Right hindlimb (tissue), 1 donor: Measurements from ENCODE around the gene MGA.

ENCODE experiments used
- DNase-seq: peaks from one replicate; pipeline ENCODE4 v3.0.0-alpha.2; 2018

The MGA gene

DNA sequence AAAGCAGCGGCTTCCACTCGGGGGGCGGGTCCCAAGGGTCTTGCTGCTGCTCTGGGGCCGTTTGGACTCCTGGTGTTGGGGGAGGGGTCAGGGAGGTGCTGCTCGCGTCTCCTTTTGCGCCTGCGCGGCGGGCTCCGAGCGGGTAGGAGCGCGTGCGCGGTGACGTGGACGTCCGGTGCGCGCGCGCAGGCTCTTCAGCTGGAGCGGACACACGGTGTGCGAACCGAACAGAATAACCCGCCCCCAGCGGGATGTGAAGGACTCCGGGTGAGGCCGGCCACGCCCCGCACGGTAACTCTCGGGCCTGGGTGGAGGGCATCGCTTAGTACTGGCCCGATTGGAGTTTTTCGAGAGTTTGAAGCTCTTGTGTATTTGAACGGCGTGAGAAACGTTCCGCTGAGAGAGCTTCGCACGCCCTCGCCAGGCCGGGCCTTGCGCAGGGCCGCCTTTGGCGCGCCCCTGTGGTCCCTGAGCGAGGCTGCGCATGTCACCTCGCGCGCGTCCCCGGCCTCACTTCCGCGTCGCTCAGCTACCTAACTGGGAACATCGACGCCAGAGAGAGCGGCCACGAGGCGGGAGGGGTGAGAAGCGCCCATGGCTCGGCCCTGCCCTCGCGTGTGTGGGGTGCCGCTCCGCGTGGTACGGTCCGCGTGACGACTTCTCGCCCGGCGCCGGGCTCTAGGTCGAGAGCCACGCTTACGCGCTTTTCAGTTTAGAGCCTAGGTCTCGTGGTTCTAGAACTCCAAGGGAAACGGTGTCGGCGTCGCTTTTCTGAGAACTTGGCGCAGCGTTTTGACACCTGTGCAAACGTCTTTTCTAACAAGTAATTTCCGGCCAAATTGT, at the start of gene MGA:
Gene MGA (plus strand): TSS at position 171 of the 843 bp plus-strand sequence.
- DNase-seq: peak; percentile 95

DNA sequence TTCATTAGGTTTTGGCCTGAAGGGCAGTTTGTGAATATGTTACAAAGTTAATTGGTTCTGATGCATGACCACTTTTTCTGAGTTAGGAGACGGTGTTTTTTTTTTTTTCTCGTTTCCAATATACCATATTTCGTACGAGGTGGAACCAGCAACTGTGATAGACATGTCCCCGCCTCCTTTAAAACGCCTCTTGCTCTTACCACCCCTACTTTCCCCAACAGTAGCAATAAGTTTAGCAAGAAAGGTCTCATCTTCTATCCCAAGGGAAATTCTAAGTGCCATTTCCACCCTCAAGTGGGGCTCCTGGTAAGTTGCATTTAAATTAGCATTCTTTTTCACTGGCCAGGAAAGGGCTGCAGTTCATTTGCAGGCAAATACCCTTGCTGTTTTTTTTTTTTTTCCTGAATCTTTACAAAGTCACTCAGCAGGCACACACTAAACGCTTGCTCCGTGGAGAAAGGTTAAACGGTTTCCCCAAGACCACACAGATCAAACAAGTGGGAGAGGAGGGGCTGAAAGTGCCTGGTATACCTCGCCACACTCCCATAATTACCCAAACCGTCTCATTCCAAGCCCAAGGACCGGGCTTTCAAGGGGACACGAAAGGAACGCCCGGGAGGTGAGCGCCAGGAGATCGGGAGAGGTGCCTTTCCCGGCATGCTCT, 39.5 kb upstream of the MGA start:
- no peak for DNase-seq

DNA sequence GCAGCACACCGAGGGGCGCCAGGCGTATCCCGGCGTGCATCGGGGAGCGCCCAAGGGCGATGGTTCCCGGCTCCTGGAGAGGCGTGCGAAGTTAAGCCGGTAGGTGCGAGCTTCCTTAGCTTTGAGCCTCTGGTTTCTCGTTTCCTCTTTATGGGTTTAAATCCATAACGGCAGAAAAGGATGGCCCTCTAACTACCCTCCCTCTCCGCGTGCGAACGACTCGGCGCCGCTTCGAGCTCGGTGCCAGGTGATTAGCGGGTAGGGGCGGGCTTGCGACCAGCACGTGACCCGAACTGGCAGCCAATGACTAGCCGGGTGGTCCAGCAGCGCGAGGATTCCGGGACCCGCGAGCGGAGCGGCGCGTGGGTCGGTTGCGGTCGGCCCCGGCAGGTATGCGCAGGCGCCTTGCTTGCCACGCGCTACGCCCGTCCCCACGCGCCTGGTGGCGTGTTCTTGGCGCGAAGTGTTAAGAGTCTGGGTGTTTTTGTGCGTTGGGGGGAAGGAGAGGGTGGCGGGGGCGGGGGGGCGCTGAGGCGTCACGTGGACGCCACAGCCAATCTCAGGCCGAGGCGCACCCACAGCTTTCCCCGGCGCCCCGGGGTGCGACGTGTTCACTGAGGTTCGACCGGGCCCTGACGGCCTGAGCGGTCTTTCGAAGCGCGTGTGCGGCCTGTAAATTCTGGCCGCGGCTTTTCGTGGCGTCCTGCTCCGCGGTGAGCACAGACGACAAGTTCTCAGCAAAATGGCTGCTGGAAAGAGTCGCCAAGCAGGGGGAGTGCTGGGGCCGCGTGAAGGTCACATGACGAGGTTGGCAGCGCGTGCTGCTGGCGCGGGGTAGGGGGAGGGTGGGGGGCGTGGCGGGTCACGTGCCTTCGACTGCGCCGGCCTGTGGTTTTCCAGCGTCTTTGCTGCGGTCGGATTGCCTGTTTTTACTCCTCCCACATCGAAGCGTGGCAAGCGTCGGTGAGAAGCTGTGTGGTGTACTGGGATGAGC, 38.7 kb upstream of the MGA start:
- DNase-seq: peak; percentile 95

DNA sequence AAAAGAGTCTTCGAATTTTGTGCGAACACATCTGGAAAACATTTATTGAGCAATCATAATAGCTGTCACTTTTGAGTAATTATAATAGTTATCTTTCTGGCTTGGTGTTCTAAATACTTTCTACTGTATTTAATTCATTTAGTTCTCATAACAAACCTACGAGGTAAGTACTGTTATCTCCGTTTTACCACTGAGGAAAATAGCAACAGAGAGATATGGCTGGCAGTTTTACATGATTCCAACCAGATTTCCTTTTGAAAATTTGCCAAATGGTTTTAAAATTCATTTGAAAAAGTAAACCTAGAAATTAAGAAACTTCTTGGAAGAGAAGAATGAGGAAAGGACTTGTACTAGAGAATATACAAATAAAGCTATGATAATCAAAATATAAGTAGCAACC, 37.3 kb upstream of the MGA start:
- DNase-seq: no peak

DNA sequence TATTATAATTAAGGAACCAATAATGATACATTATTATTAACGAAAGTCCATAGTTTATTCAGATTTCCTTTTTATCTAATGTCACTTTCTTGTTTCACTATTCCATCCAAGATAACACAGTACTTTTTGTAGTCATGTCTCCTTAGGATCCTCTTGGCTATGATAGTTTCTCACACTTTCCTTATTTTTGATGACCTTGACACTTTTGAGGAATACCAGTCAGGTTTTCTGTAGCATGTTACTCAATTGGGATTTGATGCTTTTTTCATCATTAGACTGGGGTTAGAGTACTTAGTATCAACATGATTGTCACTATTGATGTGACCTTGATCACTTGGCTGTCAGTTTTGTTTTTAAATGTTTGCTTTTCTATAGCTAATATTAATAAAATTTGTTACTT, 33.0 kb upstream of the MGA start:
- no peak for DNase-seq

DNA sequence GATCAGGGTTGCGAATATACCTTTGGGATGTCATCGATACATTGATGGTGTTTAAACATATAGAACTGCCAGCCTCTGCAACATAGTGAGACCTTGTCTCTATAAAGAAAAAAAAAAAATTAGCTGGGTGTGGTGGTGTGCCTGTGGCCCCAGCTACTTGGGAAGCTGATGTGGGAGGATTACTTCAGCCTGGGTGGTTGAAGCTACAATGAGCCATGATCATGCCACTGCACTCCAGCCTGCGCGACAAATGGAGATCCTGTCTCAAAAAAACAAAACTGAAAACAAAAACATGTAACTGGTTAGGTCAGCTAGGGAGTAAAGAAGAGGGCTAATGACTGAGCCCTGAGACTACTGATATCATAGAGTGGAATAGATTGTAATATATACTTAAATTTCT, 30.7 kb upstream of the MGA start:
- no peak for DNase-seq

DNA sequence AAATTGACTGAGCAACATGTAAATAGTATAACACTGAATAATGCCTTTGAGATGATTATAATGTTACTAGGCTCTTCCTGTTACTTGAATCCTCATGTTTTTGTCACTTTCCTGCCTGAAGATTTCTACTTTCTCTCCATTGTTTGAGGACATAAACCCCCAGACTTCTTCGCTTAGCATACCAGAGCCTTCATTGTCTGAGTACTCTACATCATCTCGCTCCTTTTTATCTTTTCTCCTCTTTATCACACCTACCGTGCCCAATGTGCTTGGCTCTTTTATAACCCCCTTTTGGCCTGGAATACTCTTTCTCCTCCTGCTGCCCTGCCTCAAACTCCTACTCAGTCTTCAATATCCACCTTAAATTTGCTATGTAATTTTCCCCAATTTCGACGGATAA, 30.3 kb upstream of the MGA start:
- no peak for DNase-seq

DNA sequence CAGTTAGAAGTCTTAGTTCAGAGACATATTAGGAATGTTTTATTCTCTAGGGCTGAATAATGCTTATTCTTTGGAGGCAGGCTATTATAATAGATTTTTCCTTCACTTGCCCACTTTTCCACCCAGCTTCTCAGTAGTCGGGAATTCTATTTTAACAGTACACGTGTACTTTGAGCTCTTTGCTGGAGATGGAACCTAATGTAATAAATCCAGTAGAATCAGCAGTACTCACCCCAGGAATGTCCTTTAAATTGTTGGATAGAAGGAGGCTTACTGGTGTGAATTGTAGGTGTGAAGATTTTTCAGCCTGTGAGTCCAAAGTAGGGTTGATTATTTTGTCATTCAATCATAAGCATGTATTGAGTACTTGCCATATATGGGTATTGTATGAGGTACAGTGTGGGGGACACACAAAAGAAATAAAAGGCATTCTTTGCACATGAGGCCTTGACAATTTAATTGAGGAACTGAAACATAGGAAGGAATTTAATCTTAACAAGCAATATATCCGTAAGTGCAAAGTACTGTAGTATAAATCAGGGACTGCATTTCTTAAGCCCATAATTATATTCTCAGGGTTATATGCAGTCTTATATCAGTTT, 29.5 kb upstream of the MGA start:
- DNase-seq: no peak

DNA sequence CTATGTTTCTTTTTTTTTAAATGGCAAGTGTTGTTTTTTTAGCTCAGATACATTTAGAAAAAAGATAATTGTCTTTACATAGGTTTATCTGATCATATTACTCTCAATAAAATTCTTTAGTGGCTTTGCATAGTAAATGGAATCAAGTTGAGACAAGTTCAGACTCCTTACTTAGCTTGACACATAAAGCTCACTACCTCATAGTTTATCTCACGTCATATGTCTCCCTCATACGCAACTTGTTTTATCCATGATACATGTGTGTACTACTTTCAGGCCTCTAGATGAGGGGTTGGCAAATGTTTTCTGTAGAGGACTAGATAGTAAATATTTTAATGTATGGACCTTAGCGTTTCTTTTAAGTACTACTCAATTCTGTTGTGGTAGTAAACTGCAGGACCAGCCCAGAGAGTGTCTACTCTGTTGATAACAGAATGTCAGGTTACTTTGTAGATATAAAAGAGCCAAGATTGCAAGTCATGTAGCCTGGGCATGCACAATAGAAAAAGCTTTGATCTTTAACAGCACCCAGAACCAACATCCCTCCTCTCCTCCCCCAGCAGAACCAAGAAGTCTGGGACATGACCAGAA, 28.2 kb upstream of the MGA start:
- no peak for DNase-seq

DNA sequence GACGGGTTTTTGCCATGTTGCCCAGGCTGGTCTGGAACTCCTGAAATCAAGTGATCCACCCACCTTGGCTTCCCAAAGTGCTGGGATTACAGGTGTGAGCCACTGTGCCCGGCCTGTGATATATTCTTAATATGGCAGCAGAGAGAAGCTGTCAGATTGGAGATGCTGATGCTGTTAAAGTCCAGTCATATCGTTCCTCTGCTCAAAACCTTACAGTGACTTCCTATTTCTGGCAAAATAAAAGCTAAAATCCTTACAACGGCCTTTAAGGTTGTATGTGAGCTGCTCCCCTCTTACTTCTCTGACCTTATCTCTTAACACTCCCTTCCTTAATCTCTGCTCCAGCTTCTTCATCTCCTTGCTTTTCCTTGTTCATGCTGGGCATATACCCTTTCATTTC, 26.6 kb upstream of the MGA start:
- no peak for DNase-seq

DNA sequence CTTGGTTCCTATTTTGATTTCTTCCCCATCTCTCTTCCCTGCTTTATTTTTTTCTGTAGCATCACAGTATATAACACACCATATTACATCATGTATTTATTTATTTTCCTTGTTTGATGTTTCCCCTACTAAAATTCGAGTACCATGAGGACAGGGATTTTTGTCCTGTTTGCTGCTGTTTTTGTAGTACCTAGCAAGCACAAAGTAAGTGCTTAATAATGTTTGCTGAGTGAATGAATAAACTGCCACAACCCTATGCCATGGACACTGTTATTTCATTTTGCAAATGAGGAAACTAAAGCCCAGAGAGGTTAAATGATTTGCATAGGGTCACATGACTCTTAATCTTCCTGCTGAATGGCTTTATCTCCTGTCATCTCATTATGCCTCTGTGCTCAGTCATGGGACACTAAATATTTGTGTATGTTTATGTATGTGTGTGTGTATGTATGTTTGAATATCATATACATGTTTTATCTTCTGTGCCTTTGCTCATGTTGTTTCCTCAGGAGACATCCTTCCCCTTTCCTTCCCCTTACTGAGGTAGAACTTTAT, 26.1 kb upstream of the MGA start:
- no peak for DNase-seq

DNA sequence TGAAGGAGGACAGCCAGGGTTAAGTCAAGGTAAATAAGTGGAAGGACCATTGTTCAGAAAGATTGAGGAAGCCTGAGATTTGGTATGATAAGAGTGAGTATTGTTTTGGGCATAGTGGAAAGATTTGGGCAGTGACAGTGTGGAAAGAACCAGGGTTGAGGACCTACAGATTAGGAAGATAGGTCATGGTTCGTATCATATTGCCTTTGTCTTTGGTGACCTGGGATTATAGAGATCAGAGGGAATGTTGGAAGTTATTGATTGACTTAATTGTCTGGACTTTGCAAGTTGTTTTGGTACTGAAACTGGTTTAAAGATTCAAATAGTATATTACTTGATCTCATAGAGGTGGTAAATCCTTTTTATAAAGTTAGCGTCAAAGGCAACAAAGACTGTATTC, 23.1 kb upstream of the MGA start:
- no peak for DNase-seq

DNA sequence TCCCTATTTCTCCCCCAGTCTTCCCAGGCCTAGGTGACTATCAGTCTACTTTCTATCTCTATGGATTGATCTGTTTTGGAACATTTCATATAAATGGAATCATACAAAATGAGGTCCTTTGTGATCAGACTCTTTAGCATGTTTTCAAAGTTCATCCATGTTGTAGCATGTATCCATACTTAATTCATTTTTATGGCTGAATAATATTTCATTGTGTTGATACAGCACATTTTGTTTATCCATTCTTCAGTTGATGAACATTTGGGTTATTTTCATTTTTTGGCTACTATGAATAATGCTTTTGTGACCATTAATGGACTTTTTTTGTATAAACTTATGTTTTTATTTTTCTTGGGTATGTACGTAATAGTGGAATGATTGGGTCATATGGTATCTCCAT, 19.2 kb upstream of the MGA start:
- no peak for DNase-seq

DNA sequence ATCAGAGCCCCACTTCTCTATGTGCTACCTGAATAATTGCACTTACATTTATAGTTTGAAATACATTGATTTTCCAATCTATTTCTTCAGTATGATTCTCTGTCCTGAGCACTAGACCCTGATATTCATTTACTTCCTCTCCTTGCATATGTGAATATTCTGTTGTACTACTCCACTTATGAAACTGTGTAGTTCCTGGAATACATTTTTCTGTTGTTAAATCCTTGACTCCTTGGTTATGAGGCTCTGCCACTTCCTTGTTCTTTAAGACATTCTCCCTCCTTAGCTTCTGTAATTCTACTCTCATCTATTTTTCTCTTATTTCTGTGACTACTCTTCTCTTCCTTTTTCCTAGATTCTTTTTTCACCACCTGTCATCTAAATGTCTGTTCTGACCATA, 12.9 kb upstream of the MGA start:
- no peak for DNase-seq

DNA sequence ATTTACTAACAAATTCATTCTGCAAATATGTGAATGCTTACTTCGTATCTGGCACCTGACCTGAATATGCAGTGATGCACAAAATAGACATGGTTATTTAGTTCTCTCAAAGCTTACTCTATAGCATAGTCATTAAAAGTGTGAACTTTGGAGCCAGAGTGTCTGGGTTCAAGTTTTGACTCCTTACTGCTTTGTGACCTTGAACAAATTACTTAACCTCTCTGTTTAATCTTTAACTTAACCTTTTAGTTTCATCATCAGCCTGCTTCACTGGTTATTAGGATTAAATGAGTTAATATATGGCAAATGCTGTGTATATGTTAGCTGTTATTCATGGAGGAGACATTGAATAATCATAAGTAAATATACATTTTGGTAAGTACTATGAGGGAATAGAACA, 12.1 kb upstream of the MGA start:
- no peak for DNase-seq

DNA sequence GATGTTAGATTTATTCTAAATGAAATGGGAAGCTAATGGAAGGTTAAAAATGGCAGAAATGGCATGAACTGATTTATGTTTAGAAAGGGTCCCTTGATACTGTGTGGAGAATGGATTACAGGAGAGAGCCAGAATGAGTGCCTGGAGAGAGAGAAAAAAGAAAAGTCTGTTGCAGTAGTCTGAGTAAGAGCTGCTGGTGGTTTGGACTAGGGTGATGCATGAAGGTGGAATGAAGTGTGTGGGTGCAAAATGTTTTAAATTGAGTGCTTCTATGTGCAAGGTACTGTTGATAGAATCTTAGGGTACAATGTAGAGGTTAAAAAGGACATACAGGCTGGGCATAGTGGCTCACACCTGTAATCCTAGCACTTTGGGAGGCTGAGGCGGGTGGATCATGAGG, 11.4 kb upstream of the MGA start:
- DNase-seq: no peak

DNA sequence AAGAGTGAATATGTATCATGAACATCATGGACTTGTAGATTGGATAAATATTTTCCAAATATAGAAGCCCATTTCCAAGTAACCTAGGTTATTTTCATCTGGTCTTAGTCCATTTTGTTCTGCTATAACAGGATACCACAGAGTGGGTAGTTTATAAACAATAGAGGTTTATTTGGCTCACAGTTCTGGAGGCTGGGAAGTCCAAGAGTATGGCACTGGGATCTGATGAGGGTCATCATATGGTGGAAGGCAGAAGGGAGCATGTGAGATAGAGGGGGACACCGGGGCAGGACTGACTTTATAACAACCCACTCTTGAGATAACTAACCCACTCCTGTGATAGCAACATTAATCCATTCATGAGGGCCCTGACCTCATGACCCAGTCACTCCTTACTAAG, 9.4 kb upstream of the MGA start:
- no peak for DNase-seq

DNA sequence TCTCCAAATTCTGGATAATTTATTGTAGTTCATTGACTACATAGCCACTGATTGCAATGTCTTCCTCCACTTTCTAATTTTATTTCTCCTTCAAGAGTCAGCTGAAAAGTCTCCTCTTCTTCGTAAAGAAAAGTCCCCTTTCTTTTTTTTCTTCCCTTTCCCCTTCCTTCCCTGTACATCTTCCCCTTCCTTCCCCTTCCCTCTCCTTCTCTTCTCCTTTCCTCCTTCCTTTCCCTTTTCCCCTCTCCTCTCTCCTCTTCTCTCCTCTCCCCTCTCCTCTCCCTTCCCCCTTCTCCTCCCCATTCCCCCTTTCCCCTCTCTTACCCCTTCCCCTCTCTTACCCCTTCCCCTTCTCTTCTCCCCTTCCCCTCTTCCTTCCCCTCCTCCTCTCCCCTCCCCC, 8.8 kb upstream of the MGA start:
- no peak for DNase-seq

DNA sequence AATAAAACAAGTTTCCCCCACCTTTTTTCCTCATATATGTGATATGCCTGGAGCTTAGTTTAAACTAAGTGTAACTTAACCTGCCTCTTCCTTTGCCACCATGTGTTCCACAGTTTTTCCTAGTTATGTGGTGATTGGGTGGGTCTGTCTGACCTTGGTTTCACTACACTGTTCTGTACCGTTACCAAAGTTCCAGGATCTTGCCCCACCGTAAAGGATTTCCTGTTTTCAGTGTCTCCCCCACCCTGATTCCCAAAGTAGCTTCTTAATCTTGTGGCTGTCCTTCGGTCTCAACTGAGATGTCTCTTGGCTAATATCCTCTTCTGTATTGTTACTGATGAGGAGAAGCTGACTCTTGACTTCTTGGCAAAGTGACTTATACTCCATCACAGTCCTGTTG, 6.4 kb upstream of the MGA start:
- DNase-seq: no peak

DNA sequence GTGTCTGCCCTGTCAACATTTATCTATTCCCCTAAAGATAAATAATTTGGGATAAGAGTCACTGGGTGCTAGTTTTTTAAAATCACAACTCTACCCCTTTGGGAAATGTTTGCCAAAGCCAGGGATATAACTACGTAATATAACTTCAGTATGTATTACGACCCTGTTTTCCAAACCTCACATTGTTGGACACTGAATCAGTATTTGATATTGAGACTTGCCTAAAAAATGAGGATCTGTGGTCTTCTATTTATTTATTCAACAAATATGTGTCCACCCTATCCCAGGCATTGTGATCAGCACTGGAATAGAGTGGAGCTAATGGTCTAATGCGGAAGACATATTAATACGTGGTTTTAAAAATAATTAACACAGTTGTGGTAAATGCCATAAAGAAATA, 4.5 kb upstream of the MGA start:
- no peak for DNase-seq

DNA sequence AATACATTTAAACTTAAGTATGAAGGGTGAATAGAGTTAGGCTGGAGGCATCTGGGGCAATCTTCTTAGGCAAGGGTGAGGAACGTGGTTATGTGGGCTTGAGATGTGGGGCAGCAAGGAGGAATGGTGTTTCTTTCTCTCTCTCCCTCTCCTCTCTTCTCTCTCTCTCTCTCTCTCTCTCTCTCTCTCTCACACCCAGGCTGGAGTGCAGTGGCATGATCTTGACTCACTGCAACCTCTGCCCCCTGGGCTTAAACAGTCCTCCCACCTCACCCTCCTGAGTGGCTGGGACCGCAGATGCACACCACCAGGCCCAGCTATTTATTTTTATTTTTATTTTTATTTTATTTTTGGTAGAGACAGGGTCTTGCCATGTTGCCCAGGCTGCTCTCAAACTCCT, 4.0 kb upstream of the MGA start:
- DNase-seq: no peak

DNA sequence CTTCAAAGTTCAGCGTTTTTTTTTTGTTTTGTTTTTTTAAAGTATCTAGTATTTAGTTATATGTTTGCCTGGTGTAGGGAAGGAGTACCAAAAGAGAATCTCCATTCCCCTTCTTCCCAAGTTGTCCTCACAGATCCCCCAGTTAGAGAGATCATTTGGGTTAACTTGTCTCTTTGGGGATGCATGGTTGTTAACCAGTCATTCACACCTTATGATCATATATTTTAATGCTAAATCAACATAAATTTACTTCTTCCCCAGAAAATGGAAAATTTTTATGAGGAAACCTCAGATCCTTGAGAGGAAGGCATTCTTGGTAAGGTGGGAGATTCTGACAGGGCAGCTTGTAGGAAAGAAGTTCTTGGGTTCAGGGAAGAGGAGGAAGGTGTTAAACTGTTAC, 1.5 kb upstream of the MGA start:
- no peak for DNase-seq
